AG08395 (cell line): ENCODE data around the gene DYNLRB2.

Experiments
- DNase-seq: peaks from one replicate; pipeline ENCODE4 v3.0.0; 2012; ENCODE audit warnings: mixed read lengths, low spot score

Gene DYNLRB2

GRCh38 chr16:80552277-80552676, 11.5 kb downstream of the DYNLRB2 start:
- DNase-seq: no peak

GRCh38 chr16:80554033-80554432, 13.2 kb downstream of the DYNLRB2 start:
- DNase-seq: no peak

GRCh38 chr16:80556481-80556880, 15.7 kb downstream of the DYNLRB2 start:
- no peak for DNase-seq

- no peak for DNase-seq
Measured at GRCh38 chr16:80557037-80557436, 16.2 kb downstream of the DYNLRB2 start.

GRCh38 chr16:80559369-80559768, 18.6 kb downstream of the DYNLRB2 start:
- no peak for DNase-seq

GRCh38 chr16:80563066-80563465, 22.3 kb downstream of the DYNLRB2 start:
- DNase-seq: no peak

- DNase-seq: no peak
Measured at GRCh38 chr16:80564394-80564793, 23.6 kb downstream of the DYNLRB2 start.

GRCh38 chr16:80569440-80570105, 28.8 kb downstream of the DYNLRB2 start:
- peak; percentile 33 for DNase-seq

- DNase-seq: no peak
Measured at GRCh38 chr16:80570106-80570478, 29.3 kb downstream of the DYNLRB2 start.

GRCh38 chr16:80573700-80574120, 32.9 kb downstream of the DYNLRB2 start:
- no peak for DNase-seq

- no peak for DNase-seq
Measured at GRCh38 chr16:80576343-80576912, 35.6 kb downstream of the DYNLRB2 start.

GRCh38 chr16:80577485-80578280, 36.9 kb downstream of the DYNLRB2 start:
- DNase-seq: no peak

- DNase-seq: peak; percentile 66
Measured at GRCh38 chr16:80580109-80580832, 39.5 kb downstream of the DYNLRB2 start.

- DNase-seq: peak; percentile 82
Measured at GRCh38 chr16:80583466-80583865, 42.7 kb downstream of the DYNLRB2 start.

- no peak for DNase-seq
Measured at GRCh38 chr16:80585764-80586163, 45.0 kb downstream of the DYNLRB2 start.

GRCh38 chr16:80586476-80586875, 45.7 kb downstream of the DYNLRB2 start:
- DNase-seq: no peak

GRCh38 chr16:80587071-80587470, 46.3 kb downstream of the DYNLRB2 start:
- no peak for DNase-seq

- no peak for DNase-seq
Measured at GRCh38 chr16:80591071-80591915, 50.5 kb downstream of the DYNLRB2 start.

- no peak for DNase-seq
Measured at GRCh38 chr16:80592273-80592672, 51.5 kb downstream of the DYNLRB2 start.

- peak; percentile 31 for DNase-seq
Measured at GRCh38 chr16:80594756-80595155, 54.0 kb downstream of the DYNLRB2 start.

- no peak for DNase-seq
Measured at GRCh38 chr16:80596507-80597207, 55.9 kb downstream of the DYNLRB2 start.
